C4-2B (cell line): ENCODE data around the gene RAPGEF1.

Experiments used
- CTCF ChIP-seq: fragments of 450-650 bp; conservative IDR thresholded peaks from 2 replicates; pipeline ENCODE4 v1.5.1; 2017; ENCODE audit warnings: mild to moderate bottlenecking
- ZFX ChIP-seq: fragments of 450-650 bp; IDR thresholded peaks from 2 replicates; pipeline ENCODE4 v1.6.1; 2017

GRCh38 chr9:131740898-131741297 lies 1.0 kb upstream of the RAPGEF1 start:
- TF ChIP-seq ZFX (no peak), CTCF (no peak)
